HG03135 (cell line): ENCODE data around the gene FIBCD1.

ENCODE experiments used
- ATAC-seq: cut with Tn5 transposase; IDR thresholded peaks from one replicate; pipeline ENCODE4 v1.9.1; 2021; ENCODE audit warnings: mild to moderate bottlenecking, moderate library complexity; ENCODE audit not compliant: unreplicated experiment

The FIBCD1 gene

GRCh38 chr9:130884111-130884531, 54.9 kb downstream of the FIBCD1 start:
- ATAC-seq, result no peak

GRCh38 chr9:130883479-130883878, 55.6 kb downstream of the FIBCD1 start:
- ATAC-seq, result no peak

- no peak for ATAC-seq
Observed at GRCh38 chr9:130882696-130883225, 56.3 kb downstream of the FIBCD1 start.

GRCh38 chr9:130881516-130881915, 57.5 kb downstream of the FIBCD1 start:
- no peak for ATAC-seq

GRCh38 chr9:130880599-130881220, 58.3 kb downstream of the FIBCD1 start:
- no peak for ATAC-seq

- ATAC-seq, result no peak
Observed at GRCh38 chr9:130879863-130880411, 59.1 kb downstream of the FIBCD1 start.

GRCh38 chr9:130878295-130878694, 60.8 kb downstream of the FIBCD1 start:
- ATAC-seq, result no peak

- no peak for ATAC-seq
Observed at GRCh38 chr9:130877300-130877699, 61.7 kb downstream of the FIBCD1 start.

GRCh38 chr9:130874783-130875182, 64.3 kb downstream of the FIBCD1 start:
- no peak for ATAC-seq

- ATAC-seq, result no peak
Observed at GRCh38 chr9:130873966-130874365, 65.1 kb downstream of the FIBCD1 start.

GRCh38 chr9:130872912-130873503, 66.0 kb downstream of the FIBCD1 start:
- no peak for ATAC-seq

GRCh38 chr9:130872508-130872907, 66.5 kb downstream of the FIBCD1 start:
- no peak for ATAC-seq

GRCh38 chr9:130872093-130872492, 67.0 kb downstream of the FIBCD1 start:
- no peak for ATAC-seq

GRCh38 chr9:130871395-130872062, 67.5 kb downstream of the FIBCD1 start:
- no peak for ATAC-seq

- no peak for ATAC-seq
Observed at GRCh38 chr9:130870491-130871381, 68.3 kb downstream of the FIBCD1 start.

- no peak for ATAC-seq
Observed at GRCh38 chr9:130869250-130869649, 69.8 kb downstream of the FIBCD1 start.

- no peak for ATAC-seq
Observed at GRCh38 chr9:130868230-130868629, 70.8 kb downstream of the FIBCD1 start.

GRCh38 chr9:130867556-130867955, 71.5 kb downstream of the FIBCD1 start:
- ATAC-seq, result no peak

- ATAC-seq, result no peak
Observed at GRCh38 chr9:130866474-130866965, 72.5 kb downstream of the FIBCD1 start.

- no peak for ATAC-seq
Observed at GRCh38 chr9:130865921-130866320, 73.1 kb downstream of the FIBCD1 start.

GRCh38 chr9:130864541-130864940, 74.5 kb downstream of the FIBCD1 start:
- no peak for ATAC-seq
